Tibial artery (tissue), 4 donors: ENCODE results near the gene PCDHA6.
"Not testable (repeated sequence)": the region's sequence is repeated elsewhere in the genome, so short reads cannot be mapped to it uniquely, and the experiment has no call there.

ENCODE experiments used
- DNase-seq, 2 donors: peaks; one replicate each; pipeline ENCODE4 v3.0.0-alpha.2; 2019
- H3K27ac ChIP-seq, 2 donors: fragments of 200-600 bp; sonication (generic) in 1 of 2; 1 replicate in 1 of 2; 2 replicates in 1 of 2; pipeline ENCODE4 v1.5.1; 2018 to 2019; ENCODE audit warnings: mild to moderate bottlenecking in 1 of 2
- H3K27me3 ChIP-seq, 2 donors: fragments of 200-600 bp; sonication (generic) in 1 of 2; one replicate each; pipeline versions ENCODE4 v1.5.1 to v1.6.0; 2016 to 2019
- H3K36me3 ChIP-seq, 3 donors: fragments of 200-600 bp; sonication (generic) in 2 of 3; one replicate each; pipeline ENCODE4 v1.5.1; 2016 to 2019; ENCODE audit warnings: mild to moderate bottlenecking in 2 of 3
- H3K4me1 ChIP-seq, 4 donors: fragments of 200-600 bp; sonication (generic) in 2 of 4; 1 replicate in 3 of 4; 2 replicates in 1 of 4; pipeline ENCODE4 v1.5.1; 2016 to 2019
- H3K4me3 ChIP-seq, 2 donors: fragments of 200-600 bp; sonication (generic) in 1 of 2; 1 replicate in 1 of 2; 2 replicates in 1 of 2; pipeline ENCODE4 v1.5.1; 2018 to 2019; ENCODE audit warnings: mild to moderate bottlenecking in 2 of 2
- H3K9me3 ChIP-seq, 3 donors: fragments of 200-600 bp; sonication (generic) in 1 of 3; one replicate each; pipeline ENCODE4 v1.5.1; 2016 to 2019
- CTCF ChIP-seq, 2 experiments: fragments of 200-600 bp in 1 of 2; fragments of 450-650 bp in 1 of 2; IDR thresholded peaks; one replicate each; pipeline ENCODE4 v1.5.1; 2017 to 2019; ENCODE audit warnings: antibody characterized with exemption in 2 of 2, mild to moderate bottlenecking in 1 of 2, moderate library complexity in 1 of 2
- intact Hi-C: fragments of 100-400 bp; cut with DNase I; formaldehyde crosslinking; loops from one replicate; pipeline ENCODE4 v1.15.0; 2023; ENCODE audit warnings: low total_unique reads

Gene PCDHA6

GRCh38 chr5:140868721-140869554 lies 41.2 kb downstream of the PCDHA6 start, which contains the start of gene PCDHA11:
Gene PCDHA11, plus strand, starts transcription at chr5:140868957. Its CDS starts 147 bp downstream, at chr5:140869104.
- Histone ChIP-seq H3K4me1 (no peaks in the 10 kb centered on the region), H3K9me3 (peaks cover 10 to 41% (median 32%) of the 10 kb centered on the region in 3 donors), H3K27me3 (peaks cover 0 to 5% of the 10 kb centered on the region in 2 donors), H3K36me3 (no peaks in the 10 kb centered on the region), H3K4me3 (no peak within 1 kb of the TSS), H3K27ac (no peak within 1 kb of the TSS)
- intact Hi-C loops = no loop called here
- no peak for TF ChIP-seq CTCF (IDR thresholded peaks at IDR 0.05)
- DNase-seq = no peak

GRCh38 chr5:140869555-140869886 lies 41.8 kb downstream of the PCDHA6 start:
- no peak for TF ChIP-seq CTCF (IDR thresholded peaks at IDR 0.05)
- Histone ChIP-seq H3K9me3 (peaks cover 10 to 44% (median 32%) of the 10 kb centered on the region in 3 donors), H3K4me3 (no peak overlapping the region), H3K27me3 (peaks cover 0 to 5% of the 10 kb centered on the region in 2 donors), H3K4me1 (no peaks in the 10 kb centered on the region), H3K36me3 (peaks cover 0 to 2% (median 0%) of the 10 kb centered on the region in 3 donors), H3K27ac (no peak overlapping the region)
- intact Hi-C loops = no loop called here
- no peak for DNase-seq

- intact Hi-C loops = no loop called here
- no peaks in the 10 kb centered on the region for H3K4me1 ChIP-seq
- peaks cover 0 to 4% (median 0%) of the 10 kb centered on the region in 3 donors for H3K36me3 ChIP-seq
- H3K9me3 ChIP-seq = peaks cover 10 to 50% (median 36%) of the 10 kb centered on the region in 3 donors
- H3K4me3 ChIP-seq = no peak overlapping the region
- no peak for DNase-seq
- H3K27me3 ChIP-seq = peaks cover 0 to 5% of the 10 kb centered on the region in 2 donors
- no peak overlapping the region for H3K27ac ChIP-seq
- no peak for TF ChIP-seq CTCF (IDR thresholded peaks at IDR 0.05)
These were observed 42.8 kb downstream of the PCDHA6 start for GRCh38 chr5:140870221-140871201.

GRCh38 chr5:140875085-140876065 lies 47.6 kb downstream of the PCDHA6 start, which contains the start of gene PCDHA12:
Gene PCDHA12, plus strand, starts transcription at chr5:140875308. Its CDS starts 165 bp downstream, at chr5:140875473.
- TF ChIP-seq CTCF (IDR thresholded peaks at IDR 0.05) = no peak
- Histone ChIP-seq H3K36me3 (peaks cover 0 to 4% (median 0%) of the 10 kb centered on the region in 3 donors), H3K4me1 (no peaks in the 10 kb centered on the region), H3K9me3 (peaks cover 9 to 67% (median 40%) of the 10 kb centered on the region in 3 donors), H3K4me3 (no peak within 1 kb of the TSS), H3K27ac (no peak within 1 kb of the TSS), H3K27me3 (peaks cover 0 to 5% of the 10 kb centered on the region in 2 donors)
- no peak for DNase-seq
- intact Hi-C loops = no loop called here

- DNase-seq, H3K27ac ChIP-seq, H3K36me3 ChIP-seq, H3K4me3 ChIP-seq, H3K27me3 ChIP-seq, intact Hi-C loops, H3K4me1 ChIP-seq: not testable (repeated sequence)
- H3K9me3 ChIP-seq = peaks cover 0 to 58% (median 43%) of the 10 kb centered on the region in 3 donors
These were observed 48.9 kb downstream of the PCDHA6 start for GRCh38 chr5:140876541-140877261.
